Stimulated activated CD8-positive, alpha-beta memory T cell treated with anti-CD3 and anti-CD28 coated beads, Interleukin-2, amount 100 ng/mL, for 1 hour (primary cell): ENCODE results near the gene KRTAP20-1.

Experiments used
- DNase-seq, 2 donors: peaks; one replicate each; pipeline ENCODE4 v3.0.0-alpha.2; 2020; ENCODE audit warnings: low read depth in 2 of 2

The KRTAP20-1 gene

GRCh38 chr21:30616125-30616524 lies at the start of gene KRTAP20-1:
Gene KRTAP20-1 (plus strand): TSS chr21:30616425. CDS start chr21:30616455, 30 bp downstream.
- DNase-seq, result no peak

GRCh38 chr21:30567617-30568016 lies 48.6 kb upstream of the KRTAP20-1 start:
- DNase-seq, result no peak

GRCh38 chr21:30577766-30578165 lies 38.5 kb upstream of the KRTAP20-1 start:
- DNase-seq, result no peak

GRCh38 chr21:30579346-30579745 lies 36.9 kb upstream of the KRTAP20-1 start:
- DNase-seq, result no peak

- no peak for DNase-seq
Measured at GRCh38 chr21:30580132-30580531, 36.1 kb upstream of the KRTAP20-1 start.

GRCh38 chr21:30582870-30583269 lies 33.4 kb upstream of the KRTAP20-1 start:
- no peak for DNase-seq

GRCh38 chr21:30590297-30590696 lies 25.9 kb upstream of the KRTAP20-1 start, which contains the start of gene KRTAP22-2:
Gene KRTAP22-2 (minus strand): TSS chr21:30590397.
- no peak for DNase-seq

- no peak for DNase-seq
Measured at GRCh38 chr21:30592140-30592539, 24.1 kb upstream of the KRTAP20-1 start, which contains the start of gene KRTAP6-3. Gene KRTAP6-3 (plus strand): TSS chr21:30592440. CDS start chr21:30592446, 6 bp downstream.

- no peak for DNase-seq
Measured at GRCh38 chr21:30598802-30599201, 17.4 kb upstream of the KRTAP20-1 start, which contains the start of gene KRTAP6-2. Gene KRTAP6-2 (minus strand): TSS chr21:30598902. CDS start chr21:30598874, 28 bp downstream.

- no peak for DNase-seq
Measured at GRCh38 chr21:30600787-30601186, 15.4 kb upstream of the KRTAP20-1 start, which contains the start of gene KRTAP22-1. Gene KRTAP22-1 (plus strand): TSS chr21:30601087.

GRCh38 chr21:30605968-30606367 lies 10.3 kb upstream of the KRTAP20-1 start:
- DNase-seq, result no peak

- DNase-seq, result no peak
Measured at GRCh38 chr21:30612132-30612531, 4.1 kb upstream of the KRTAP20-1 start.

- DNase-seq, result no peak
Measured at GRCh38 chr21:30613836-30614235, 2.4 kb upstream of the KRTAP20-1 start, which contains the start of gene KRTAP6-1. Gene KRTAP6-1 (minus strand): TSS chr21:30613930. CDS start chr21:30613904, 26 bp downstream.

GRCh38 chr21:30615199-30615598 lies 1.0 kb upstream of the KRTAP20-1 start:
- no peak for DNase-seq

- no peak for DNase-seq
Measured at GRCh38 chr21:30620080-30620479, 3.9 kb downstream of the KRTAP20-1 start.

- DNase-seq, result no peak
Measured at GRCh38 chr21:30620522-30620921, 4.3 kb downstream of the KRTAP20-1 start, which contains the start of gene KRTAP20-4. Gene KRTAP20-4 (plus strand): TSS chr21:30620627.

- no peak for DNase-seq
Measured at GRCh38 chr21:30623362-30623761, 7.1 kb downstream of the KRTAP20-1 start.

GRCh38 chr21:30625449-30626165 lies 9.4 kb downstream of the KRTAP20-1 start:
- DNase-seq, result no peak

GRCh38 chr21:30628109-30628508 lies 11.9 kb downstream of the KRTAP20-1 start:
- DNase-seq, result no peak

- DNase-seq, result no peak
Measured at GRCh38 chr21:30629200-30629599, 13.0 kb downstream of the KRTAP20-1 start.

GRCh38 chr21:30634906-30635305 lies 18.7 kb downstream of the KRTAP20-1 start, which contains the start of gene KRTAP20-2:
Gene KRTAP20-2 (plus strand): TSS chr21:30635206. CDS start chr21:30635264, 58 bp downstream.
- no peak for DNase-seq

- no peak for DNase-seq
Measured at GRCh38 chr21:30638686-30639085, 22.5 kb downstream of the KRTAP20-1 start.

GRCh38 chr21:30642564-30642963 lies 26.3 kb downstream of the KRTAP20-1 start, which contains the start of gene KRTAP20-3:
Gene KRTAP20-3 (plus strand): TSS chr21:30642864.
- DNase-seq, result no peak
